HCT116 (cell line): ENCODE data around the gene ADAM19. TPM values are rescaled to one million over a fixed set of nuclear protein-coding genes. Genes with fewer than 3 reads are reported as not detected.
A peak's percentile ranks its signal among the peaks of the same experiment; 100 is the strongest.

Experiments
- ATAC-seq: fragments of 200-7000 bp; cut with Tn5 transposase; 2 replicates; pipeline ENCODE4 v1.9.1; 2020; ENCODE audit warnings: mild to moderate bottlenecking, moderate library complexity
- BruUV-seq: library from RNA; stranded (reverse); fragments of 400-500 nt; replicated peaks from 2 replicates; lab custom pipeline; 2021; lab: Mats Ljungman, UMichigan
- CTCF ChIA-PET: fragments of 300-600 bp; sonication (Branson Sonifier 250); formaldehyde crosslinking; loops from one replicate; lab custom pipeline; 2021; ENCODE audit warnings: antibody characterized with exemption; lab: Charles Lee
- POLR2A ChIA-PET: fragments of 300-600, 350-600 bp; sonication (Branson Sonifier 250); formaldehyde crosslinking; loops from one replicate; lab custom pipeline; 2021; ENCODE audit warnings: antibody characterized with exemption; lab: Charles Lee
- RAD21 ChIA-PET, 2 experiments: fragments of 300-600 bp; sonication (Branson Sonifier 250); formaldehyde crosslinking; loops; one replicate each; lab custom pipeline; 2023; ENCODE audit warnings: low total read pairs in 2 of 2; ENCODE audit not compliant: uncharacterized antibody in 2 of 2, unreplicated experiment in 2 of 2, low non-redundant PET in 1 of 2; lab: Charles Lee
- DNase-seq: peaks from one replicate; pipeline ENCODE4 v3.0.0-alpha.2; 2010; ENCODE audit warnings: low read depth, low spot score
- H2AFZ ChIP-seq: fragments of 200-600 bp; shearing (Covaris generic), sonication (generic); 2 replicates; pipeline ENCODE4 v1.6.1; 2017; ENCODE audit warnings: low read depth, mixed run types, mixed read lengths, antibody characterized with exemption, low read length; ENCODE audit not compliant: poor library complexity, severe bottlenecking
- H3K27ac ChIP-seq: 2 replicates; pipeline ENCODE4 v1.5.1; 2012; ENCODE audit warnings: low read depth, low read length
- H3K27me3 ChIP-seq: fragments of 200-600 bp; sonication (generic); 2 replicates; pipeline ENCODE4 v1.6.1; 2016; ENCODE audit warnings: mixed run types, low read length, mixed read lengths; ENCODE audit not compliant: insufficient read depth
- H3K36me3 ChIP-seq, 2 experiments: fragments of 200-500 bp in 1 of 2; fragments of 200-600 bp in 1 of 2; sonication (Bioruptor generic) in 1 of 2; sonication (generic) in 1 of 2; 2 replicates each; pipeline versions ENCODE4 v1.5.1 to v1.6.1; 2014 to 2016; ENCODE audit warnings: low read length in 2 of 2, inconsistent platforms in 1 of 2, mixed read lengths in 1 of 2, mixed run types in 1 of 2; ENCODE audit not compliant: insufficient read depth in 2 of 2, control insufficient read depth in 1 of 2
- H3K4me1 ChIP-seq, 2 experiments: fragments of 200-600 bp in 1 of 2; sonication (generic) in 1 of 2; 2 replicates each; pipeline versions ENCODE4 v1.5.1 to v1.6.1; 2012 to 2017; ENCODE audit warnings: low read length in 2 of 2, inconsistent platforms in 1 of 2, mild to moderate bottlenecking in 1 of 2, mixed read lengths in 1 of 2, mixed run types in 1 of 2, moderate library complexity in 1 of 2; ENCODE audit not compliant: insufficient read depth in 2 of 2, control insufficient read depth in 1 of 2
- H3K4me2 ChIP-seq: fragments of 200-600 bp; sonication (generic); 2 replicates; pipeline ENCODE4 v1.6.1; 2017; ENCODE audit warnings: mixed run types, low read length, mixed read lengths
- H3K4me3 ChIP-seq, 2 experiments: fragments of 200-600 bp in 1 of 2; sonication (generic) in 1 of 2; replicated peaks in 1 of 2; 2 replicates each; pipeline ENCODE4 v1.5.1; 2011 to 2016; ENCODE audit warnings: low read length in 2 of 2, control low read depth in 1 of 2, low read depth in 1 of 2, mild to moderate bottlenecking in 1 of 2, mixed read lengths in 1 of 2, mixed run types in 1 of 2
- H3K79me2 ChIP-seq: fragments of 200-600 bp; sonication (generic); 2 replicates; pipeline ENCODE4 v1.6.1; 2017; ENCODE audit warnings: mild to moderate bottlenecking, mixed run types, low read length, moderate library complexity, mixed read lengths; ENCODE audit not compliant: insufficient read depth
- H3K9ac ChIP-seq: fragments of 200-600 bp; sonication (generic); 2 replicates; pipeline ENCODE4 v1.6.1; 2016; ENCODE audit warnings: low read length, mixed read lengths
- H3K9me2 ChIP-seq: fragments of 200-600 bp; sonication (generic), shearing (Covaris generic); 2 replicates; pipeline ENCODE4 v1.6.1; 2017; ENCODE audit warnings: mixed run types, mild to moderate bottlenecking, moderate library complexity; ENCODE audit not compliant: insufficient read depth
- H3K9me3 ChIP-seq, 2 experiments: fragments of 200-500 bp in 1 of 2; fragments of 200-600 bp in 1 of 2; sonication (Bioruptor generic) in 1 of 2; sonication (generic) in 1 of 2; 2 replicates each; pipeline ENCODE4 v1.6.1; 2014 to 2017; ENCODE audit warnings: low read length in 2 of 2, mixed read lengths in 2 of 2, inconsistent platforms in 1 of 2, low read depth in 1 of 2, mild to moderate bottlenecking in 1 of 2, mixed run types in 1 of 2, moderate library complexity in 1 of 2; ENCODE audit not compliant: control insufficient read depth in 1 of 2, insufficient read depth in 1 of 2
- H4K20me1 ChIP-seq: fragments of 200-600 bp; sonication (generic), shearing (Covaris generic); 2 replicates; pipeline ENCODE4 v1.6.1; 2017; ENCODE audit warnings: mixed run types, mild to moderate bottlenecking, moderate library complexity; ENCODE audit not compliant: insufficient read depth
- ATF3 ChIP-seq: IDR thresholded peaks from 2 replicates; pipeline ENCODE4 v1.6.1; 2012
- CBX3 ChIP-seq: IDR thresholded peaks from 2 replicates; pipeline ENCODE4 v1.6.1; 2012; ENCODE audit warnings: low read depth
- ELF1 ChIP-seq: IDR thresholded peaks from 2 replicates; pipeline ENCODE4 v1.6.1; 2012; ENCODE audit warnings: low read depth, borderline replicate concordance
- JUND ChIP-seq: IDR thresholded peaks from 2 replicates; pipeline ENCODE4 v1.6.1; 2012
- MAX ChIP-seq: IDR thresholded peaks from 2 replicates; pipeline ENCODE4 v1.6.1; 2012
- POLR2A ChIP-seq: IDR thresholded peaks from 2 replicates; pipeline ENCODE4 v1.7.0; 2011; ENCODE audit warnings: borderline replicate concordance; ENCODE audit not compliant: insufficient read depth, insufficient read length; ENCODE audit errors: extremely low read depth
- POLR2AphosphoS5 ChIP-seq: IDR thresholded peaks from 2 replicates; pipeline ENCODE4 v1.6.1; 2011; ENCODE audit warnings: mild to moderate bottlenecking, low read depth, low read length, moderate library complexity
- RAD21 ChIP-seq: IDR thresholded peaks from 2 replicates; pipeline ENCODE4 v1.6.1; 2012; ENCODE audit warnings: low read depth, mild to moderate bottlenecking
- SIN3A ChIP-seq: IDR thresholded peaks from 2 replicates; pipeline ENCODE4 v1.6.1; 2012; ENCODE audit warnings: low read depth
- SP1 ChIP-seq: IDR thresholded peaks from 2 replicates; pipeline ENCODE4 v1.6.1; 2012; ENCODE audit warnings: low read depth
- SRF ChIP-seq: IDR thresholded peaks from 2 replicates; pipeline ENCODE4 v1.6.1; 2012; ENCODE audit warnings: low read depth
- TCF7L2 ChIP-seq: IDR thresholded peaks from 2 replicates; pipeline ENCODE4 v1.7.0; 2011; ENCODE audit warnings: borderline replicate concordance, inconsistent platforms; ENCODE audit not compliant: insufficient read depth, insufficient read length; ENCODE audit errors: extremely low read depth
- YY1 ChIP-seq: IDR thresholded peaks from 2 replicates; pipeline ENCODE4 v1.6.1; 2011; ENCODE audit warnings: low read length, low read depth, moderate library complexity, mild to moderate bottlenecking; ENCODE audit not compliant: insufficient replicate concordance; ENCODE audit errors: extremely low read depth
- ZBTB33 ChIP-seq: IDR thresholded peaks from 2 replicates; pipeline ENCODE4 v1.6.1; 2011; ENCODE audit warnings: mild to moderate bottlenecking, low read length, moderate library complexity; ENCODE audit not compliant: insufficient replicate concordance; ENCODE audit errors: extremely low read depth
- intact Hi-C: fragments of 100-400 bp; cut with micrococcal nuclease; formaldehyde crosslinking; loops from 2 replicates; pipeline ENCODE4 v1.10.0; 2022
- total RNA-seq: library from RNA; stranded (reverse); gene quantifications from one replicate; pipeline ENCODE4 v1.2.1, GENCODE V29; 2021; ENCODE audit not compliant: unreplicated experiment

ADAM19 gene
- total RNA-seq, 1 experiment from 2014 or later: 77.3 TPM

- intact Hi-C loops: no loop called here
- Histone ChIP-seq H3K27me3 (no peaks in the 10 kb centered on the region), H4K20me1 (no peaks in the 10 kb centered on the region), H3K9ac (peak overlapping the region; percentile 52), H3K79me2 (no peaks in the 10 kb centered on the region), H3K4me3 (peak overlapping the region in 1 of 2 experiments; percentile 30; a peak in 2 of 4 replicates), H3K27ac (peak overlapping the region; percentile 53), H3K36me3 (no peaks in the 10 kb centered on the region), H3K9me3 (no peaks in the 10 kb centered on the region), H3K9me2 (no peaks in the 10 kb centered on the region), H3K4me1 (peaks cover 39 to 79% of the 10 kb centered on the region in 2 experiments), H3K4me2 (peak overlapping the region; percentile 68), H2AFZ (peak overlapping the region; percentile 52)
- RAD21 ChIA-PET: no interaction called here
- BruUV-seq: no TSS peak
- POLR2A ChIA-PET: no interaction called here
- TF ChIP-seq YY1 (peak; percentile 49), MAX (no peak), POLR2AphosphoS5 (0 out of 2 replicates have a peak, but pooled peaks have one; percentile 36), TCF7L2 (no peak)
- CTCF ChIA-PET: interaction anchor here (0.7 kb wide), 1 partner anchor 21 kb away, joined by 3 read pairs; no protein-coding TSS in a partner anchor
- peak; percentile 48 for ATAC-seq
- DNase-seq: peak; percentile 73
Observed at GRCh38 chr5:157607371-157608161, 32.0 kb upstream of the ADAM19 start.

GRCh38 chr5:157606046-157606445 is 30.5 kb upstream of the ADAM19 start:
- POLR2A ChIA-PET: no interaction called here
- Histone ChIP-seq H3K4me3 (no peak overlapping the region), H3K4me2 (peak overlapping the region; percentile 68), H3K9ac (0 out of 2 replicates have a peak overlapping the region, but pooled peaks have one; percentile 52), H3K36me3 (no peaks in the 10 kb centered on the region), H3K9me2 (no peaks in the 10 kb centered on the region), H4K20me1 (no peaks in the 10 kb centered on the region), H3K4me1 (peaks cover 43 to 83% of the 10 kb centered on the region in 2 experiments), H3K79me2 (no peaks in the 10 kb centered on the region), H3K27ac (peak overlapping the region; percentile 18; the same call in 1 of the 2 replicates), H2AFZ (no peak overlapping the region), H3K9me3 (no peaks in the 10 kb centered on the region), H3K27me3 (no peaks in the 10 kb centered on the region)
- CTCF ChIA-PET: no interaction called here
- RAD21 ChIA-PET: no interaction called here
- no TSS peak for BruUV-seq
- intact Hi-C loops: no loop called here
- no peak for ATAC-seq
- DNase-seq: no peak
- TF ChIP-seq CBX3: no peak
- TF ChIP-seq TCF7L2: no peak
- TF ChIP-seq SRF: no peak
- TF ChIP-seq ATF3: no peak
- no peak for TF ChIP-seq POLR2AphosphoS5
- no peak for TF ChIP-seq JUND
- no peak for TF ChIP-seq ZBTB33
- TF ChIP-seq YY1: no peak
- no peak for TF ChIP-seq ELF1
- TF ChIP-seq RAD21: no peak
- TF ChIP-seq SP1: no peak
- TF ChIP-seq SIN3A: no peak
- no peak for TF ChIP-seq POLR2A
